HepG2 (cell line): ENCODE data around the gene SLC26A5.

Experiments
- ARHGAP35 ChIP-seq: sonication (generic); formaldehyde crosslinking; IDR thresholded peaks from 2 replicates; pipeline ENCODE4 v1.9.0; 2022; ENCODE audit warnings: mild to moderate bottlenecking, inconsistent platforms, moderate library complexity, missing genetic modification reagents, borderline replicate concordance
- BHLHE40 ChIP-seq: IDR thresholded peaks from 2 replicates; pipeline ENCODE4 v1.6.1; 2011; ENCODE audit warnings: low read length, improper control_type of control experiment
- CTCF ChIP-seq: sonication (generic); formaldehyde crosslinking; IDR thresholded peaks from 2 replicates; pipeline ENCODE4 v1.5.0; 2020; ENCODE audit warnings: mild to moderate bottlenecking, missing genetic modification reagents, moderate library complexity
- EED ChIP-seq: sonication (generic); formaldehyde crosslinking; IDR thresholded peaks from 2 replicates; pipeline ENCODE4 v1.5.0; 2020; ENCODE audit warnings: mild to moderate bottlenecking, missing genetic modification reagents
- MAX ChIP-seq: IDR thresholded peaks from 2 replicates; pipeline ENCODE4 v1.6.1; 2012; ENCODE audit warnings: inconsistent platforms
- POLR2A ChIP-seq, 2 experiments: IDR thresholded peaks; 2 replicates each; pipeline ENCODE4 v1.6.1; 2011; ENCODE audit warnings: low read depth in 2 of 2, low read length in 2 of 2, mild to moderate bottlenecking in 1 of 2, moderate library complexity in 1 of 2; ENCODE audit not compliant: insufficient read depth in 1 of 2
- SMC3 ChIP-seq: IDR thresholded peaks from 2 replicates; pipeline ENCODE4 v1.6.1; 2011; ENCODE audit warnings: low read length, improper control_type of control experiment
- WIZ ChIP-seq: sonication (generic); formaldehyde crosslinking; IDR thresholded peaks from 2 replicates; pipeline ENCODE4 v1.5.1; 2020; ENCODE audit warnings: mild to moderate bottlenecking, missing genetic modification reagents
- ZBTB1 ChIP-seq: sonication (generic); formaldehyde crosslinking; IDR thresholded peaks from 2 replicates; pipeline ENCODE4 v1.4.0; 2020; ENCODE audit warnings: missing genetic modification reagents, borderline replicate concordance
- ZNF777 ChIP-seq: sonication (generic); formaldehyde crosslinking; IDR thresholded peaks from 2 replicates; pipeline ENCODE4 v1.4.0; 2020; ENCODE audit warnings: missing genetic modification reagents

- no peak for TF ChIP-seq POLR2A (IDR thresholded peaks at IDR 0.05; ENCODE audit: insufficient read depth in 1 of 2, low read depth in 2 of 2, low read length in 2 of 2)
- TF ChIP-seq ZNF777 (CRISPR knock-in tag): no peak
- no peak for TF ChIP-seq MAX
- TF ChIP-seq CTCF (CRISPR knock-in tag): no peak
- no peak for TF ChIP-seq ZBTB1 (CRISPR knock-in tag)
- no peak for TF ChIP-seq SMC3
- TF ChIP-seq ARHGAP35 (CRISPR knock-in tag): no peak
- no peak for TF ChIP-seq BHLHE40
- TF ChIP-seq EED (CRISPR knock-in tag): no peak
- TF ChIP-seq WIZ (CRISPR knock-in tag): no peak
Observed at GRCh38 chr7:103325744-103326143, 120.3 kb downstream of the SLC26A5 start.
